Nephron (organoid): ENCODE measurements around the gene ACSBG1.
A peak's percentile ranks its signal among the peaks of the same experiment; 100 is the strongest.

Source experiments
- H3K27ac Mint-ChIP-seq, 3 experiments: 2 replicates each; pipeline ENCODE4 v1.8.0; 2020; ENCODE audit warnings: mixed read lengths in 3 of 3, mild to moderate bottlenecking in 2 of 3, moderate library complexity in 1 of 3
- H3K27me3 Mint-ChIP-seq: 2 replicates; pipeline ENCODE4 v1.8.0; 2021; ENCODE audit warnings: low read depth, mild to moderate bottlenecking, moderate library complexity, mixed read lengths
- H3K36me3 Mint-ChIP-seq: 2 replicates; pipeline ENCODE4 v1.8.0; 2020; ENCODE audit warnings: low read depth, mixed read lengths
- H3K4me1 Mint-ChIP-seq: 2 replicates; pipeline ENCODE4 v1.8.0; 2020; ENCODE audit warnings: mixed read lengths
- H3K4me3 Mint-ChIP-seq, 3 experiments: 2 replicates each; pipeline ENCODE4 v1.8.0; 2020; ENCODE audit warnings: mild to moderate bottlenecking in 3 of 3, mixed read lengths in 3 of 3, moderate library complexity in 2 of 3
- H3K9me3 Mint-ChIP-seq: 2 replicates; pipeline ENCODE4 v1.8.0; 2020; ENCODE audit warnings: mixed read lengths
- CTCF ChIP-seq, 3 experiments: fragments of 200-600 bp; sonication (generic); IDR thresholded peaks; one replicate each; pipeline ENCODE4 v1.5.0; 2021; ENCODE audit warnings: antibody characterized with exemption in 3 of 3; ENCODE audit not compliant: unreplicated experiment in 3 of 3

ACSBG1 gene

GRCh38 chr15:78223396-78224022 lies 10.9 kb downstream of the ACSBG1 start:
- Mint-ChIP-seq H3K4me1 (peaks cover 5% of the 10 kb centered on the region), H3K36me3 (no peaks in the 10 kb centered on the region), H3K27ac (no peak overlapping the region), H3K4me3 (no peak overlapping the region), H3K27me3 (peaks cover 6% of the 10 kb centered on the region), H3K9me3 (peaks cover 11% of the 10 kb centered on the region)
- TF ChIP-seq CTCF (IDR thresholded peaks at IDR 0.05; ENCODE audit: unreplicated experiment in 3 of 3), result no peak

- Mint-ChIP-seq H3K27ac (no peak overlapping the region), H3K9me3 (peaks cover 11% of the 10 kb centered on the region), H3K4me1 (peaks cover 5% of the 10 kb centered on the region), H3K36me3 (no peaks in the 10 kb centered on the region), H3K27me3 (peaks cover 6% of the 10 kb centered on the region), H3K4me3 (no peak overlapping the region)
- no peak for TF ChIP-seq CTCF (IDR thresholded peaks at IDR 0.05; ENCODE audit: unreplicated experiment in 3 of 3)
These were observed 11.5 kb downstream of the ACSBG1 start for GRCh38 chr15:78222745-78223395.

- Mint-ChIP-seq H3K27ac (no peak overlapping the region), H3K9me3 (peaks cover 11% of the 10 kb centered on the region), H3K27me3 (peaks cover 6% of the 10 kb centered on the region), H3K4me1 (peaks cover 5% of the 10 kb centered on the region), H3K4me3 (no peak overlapping the region), H3K36me3 (no peaks in the 10 kb centered on the region)
- no peak for TF ChIP-seq CTCF (IDR thresholded peaks at IDR 0.05; ENCODE audit: unreplicated experiment in 3 of 3)
These were observed 13.7 kb downstream of the ACSBG1 start for GRCh38 chr15:78220713-78221112.

GRCh38 chr15:78216276-78217104 lies 17.9 kb downstream of the ACSBG1 start:
- Mint-ChIP-seq H3K9me3 (peaks cover 5% of the 10 kb centered on the region), H3K27me3 (peaks cover 27% of the 10 kb centered on the region), H3K4me1 (peaks cover 10% of the 10 kb centered on the region), H3K36me3 (no peaks in the 10 kb centered on the region), H3K27ac (no peak overlapping the region), H3K4me3 (no peak overlapping the region)
- TF ChIP-seq CTCF (IDR thresholded peaks at IDR 0.05; ENCODE audit: unreplicated experiment in 3 of 3), result no peak

GRCh38 chr15:78213956-78214355 lies 20.4 kb downstream of the ACSBG1 start:
- Mint-ChIP-seq H3K27me3 (peaks cover 21% of the 10 kb centered on the region), H3K4me1 (peaks cover 9% of the 10 kb centered on the region), H3K4me3 (no peak overlapping the region), H3K27ac (peak overlapping the region in 1 of 3 experiments; percentile 39), H3K9me3 (no peaks in the 10 kb centered on the region), H3K36me3 (no peaks in the 10 kb centered on the region)
- TF ChIP-seq CTCF (IDR thresholded peaks at IDR 0.05; ENCODE audit: unreplicated experiment in 3 of 3), result no peak
